ENCODE data around the gene CNTNAP2. TPM values are rescaled to one million over a fixed set of nuclear protein-coding genes. Genes with fewer than 3 reads are reported as not detected.

The CNTNAP2 gene
- total and polyA plus RNA-seq, 9 of the 15 experiments (the other 6 are each of a cell fraction or from before 2014, with no cell fraction given), result 0.04 to 0.62 (median 0.09) TPM; not detected in 4

DNA sequence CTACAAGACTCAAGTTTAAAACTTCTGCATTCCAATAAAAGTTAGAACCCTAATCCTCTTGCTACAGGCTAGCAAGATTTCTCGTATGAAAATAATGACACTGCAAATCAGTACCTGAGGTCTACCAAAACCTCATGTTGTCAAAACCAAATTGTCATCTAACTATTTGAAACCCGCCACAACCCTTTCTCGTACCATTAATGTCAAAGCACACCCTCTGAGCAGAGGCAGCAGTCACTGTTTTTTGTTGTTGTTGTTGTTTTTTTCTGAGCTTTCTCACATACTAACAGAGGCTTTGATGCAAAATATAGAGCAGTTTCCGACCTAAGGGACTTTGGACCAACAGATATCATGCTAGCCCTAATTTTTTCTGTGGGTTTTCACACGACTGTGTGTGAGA lies 1910.1 kb downstream of the CNTNAP2 start:
- DNase-seq (ENCODE audit: extremely low read depth in 1 of 4, low spot score in 3 of 4), result no peak
- Histone ChIP-seq H3K27me3 (ENCODE audit: control insufficient read depth in 2 of 2, insufficient read depth in 2 of 2, low read length in 2 of 2) (no peaks in the 10 kb centered on the region), H2AFZ (ENCODE audit: low read depth, low read length) (no peak overlapping the region), H3K27ac (ENCODE audit: extremely low read depth, low read depth, low read length) (no peak overlapping the region), H3K4me2 (ENCODE audit: insufficient read depth, low read length) (no peak overlapping the region), H3K4me3 (no peak overlapping the region), H3K9me3 (replicated peaks; ENCODE audit: control insufficient read depth, insufficient read depth, low read depth, low read length) (no peaks in the 10 kb centered on the region), H4K20me1 (replicated peaks; ENCODE audit: control insufficient read depth, insufficient read depth, low read length) (no peaks in the 10 kb centered on the region), H3K36me3 (ENCODE audit: control insufficient read depth, insufficient read depth, low read length) (no peaks in the 10 kb centered on the region), H3K79me2 (ENCODE audit: control insufficient read depth, insufficient read depth, low read length) (no peaks in the 10 kb centered on the region), H3K4me1 (replicated peaks in 1 of 2; ENCODE audit: control insufficient read depth in 2 of 2, insufficient read depth in 2 of 2, low read length in 2 of 2) (no peaks in the 10 kb centered on the region), H3K9ac (ENCODE audit: insufficient read depth in 1 of 2, low read depth in 2 of 2, low read length in 2 of 2) (no peak overlapping the region), H3K9me1 (ENCODE audit: control insufficient read depth, insufficient read depth, low read length) (no peaks in the 10 kb centered on the region)
- WGBS (ENCODE audit: insufficient coverage, low coverage, missing lambda C conversion rate), result 0% methylated on average over 5 of the region's 5 CpGs
- intact Hi-C loops (cut with micrococcal nuclease) (no loop called here), in situ Hi-C loops (cut with MboI) (no loop called here)
- BruUV-seq (replicated peaks), result no TSS peak
- CTCF ChIA-PET (ENCODE audit: low intra/inter-chr PET ratio), result no interaction called here
- POLR2A ChIA-PET, result no interaction called here
- FAIRE-seq, result no peak
- ATAC-seq, result no peak
- TF ChIP-seq MEIS2 (IDR thresholded peaks at IDR 0.05; ENCODE audit: partially characterized antibody) (no peak), ZNF75A (CRISPR knock-in tag; IDR thresholded peaks at IDR 0.05) (no peak), EGR1 (conservative IDR thresholded peaks at IDR 0.05) (no peak), ZNF830 (CRISPR knock-in tag; IDR thresholded peaks at IDR 0.05) (no peak), SOX6 (IDR thresholded peaks at IDR 0.05) (no peak), TEAD2 (tag; IDR thresholded peaks at IDR 0.05) (no peak)

DNA sequence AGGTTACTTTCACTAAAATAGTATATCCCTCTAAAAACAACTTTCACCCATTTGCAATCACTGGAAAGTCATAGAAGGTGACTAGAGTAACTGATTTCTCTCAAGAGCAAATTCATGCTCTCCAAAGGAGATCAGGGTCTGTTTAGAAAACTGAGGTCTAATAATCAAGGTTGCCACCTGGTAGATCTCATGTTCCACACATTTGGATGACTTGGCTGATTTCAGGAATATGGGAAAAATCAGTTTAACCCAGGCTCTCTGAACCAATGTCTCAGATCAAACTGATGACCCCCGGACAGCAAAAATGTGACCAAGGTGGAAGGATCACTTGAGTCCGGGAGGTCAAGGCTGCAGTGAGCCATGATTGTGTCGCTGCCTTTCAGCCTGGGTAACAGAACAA lies 1911.6 kb downstream of the CNTNAP2 start:
- H3K36me3 ChIP-seq (ENCODE audit: control insufficient read depth, insufficient read depth, low read length), result no peaks in the 10 kb centered on the region
- CTCF ChIA-PET (ENCODE audit: low intra/inter-chr PET ratio), result no interaction called here

More for the DNA sequence above, 1911.6 kb downstream of the CNTNAP2 start:
- POLR2A ChIA-PET, result no interaction called here
- Histone ChIP-seq H3K9me3 (replicated peaks; ENCODE audit: control insufficient read depth, insufficient read depth, low read depth, low read length) (no peaks in the 10 kb centered on the region), H3K4me1 (replicated peaks in 1 of 2; ENCODE audit: control insufficient read depth in 2 of 2, insufficient read depth in 2 of 2, low read length in 2 of 2) (no peaks in the 10 kb centered on the region), H3K27me3 (ENCODE audit: control insufficient read depth in 2 of 2, insufficient read depth in 2 of 2, low read length in 2 of 2) (no peaks in the 10 kb centered on the region), H2AFZ (ENCODE audit: low read depth, low read length) (no peak overlapping the region), H3K79me2 (ENCODE audit: control insufficient read depth, insufficient read depth, low read length) (no peaks in the 10 kb centered on the region), H3K9ac (ENCODE audit: insufficient read depth in 1 of 2, low read depth in 2 of 2, low read length in 2 of 2) (no peak overlapping the region), H3K4me3 (no peak overlapping the region), H3K27ac (ENCODE audit: extremely low read depth, low read depth, low read length) (no peak overlapping the region), H3K4me2 (ENCODE audit: insufficient read depth, low read length) (no peak overlapping the region), H4K20me1 (replicated peaks; ENCODE audit: control insufficient read depth, insufficient read depth, low read length) (no peaks in the 10 kb centered on the region), H3K9me1 (ENCODE audit: control insufficient read depth, insufficient read depth, low read length) (no peaks in the 10 kb centered on the region)
- whole genome bisulfite sequencing (ENCODE audit: insufficient coverage, low coverage, missing lambda C conversion rate), result 2% methylated on average over 3 of the region's 3 CpGs
- BruUV-seq (replicated peaks), result no TSS peak
- intact Hi-C loops (cut with micrococcal nuclease) (no loop called here), in situ Hi-C loops (cut with MboI) (no loop called here)
- no peak for ATAC-seq
- FAIRE-seq, result no peak
- no peak for DNase-seq (ENCODE audit: extremely low read depth in 1 of 4, low spot score in 3 of 4)
- TF ChIP-seq ZNF695 (CRISPR knock-in tag; IDR thresholded peaks at IDR 0.05) (no peak), SMARCA4 (IDR thresholded peaks at IDR 0.05) (no peak)
